ENCODE data around the gene GCNT1. TPM values are rescaled to one million over a fixed set of nuclear protein-coding genes. Genes with fewer than 3 reads are reported as not detected.
"Not testable (repeated sequence)": the region's sequence is repeated elsewhere in the genome, so short reads cannot be mapped to it uniquely, and the experiment has no call there.

The GCNT1 gene
- total RNA-seq, 2 donors from 2014 or later, result 8.1 to 8.4 TPM

DNA sequence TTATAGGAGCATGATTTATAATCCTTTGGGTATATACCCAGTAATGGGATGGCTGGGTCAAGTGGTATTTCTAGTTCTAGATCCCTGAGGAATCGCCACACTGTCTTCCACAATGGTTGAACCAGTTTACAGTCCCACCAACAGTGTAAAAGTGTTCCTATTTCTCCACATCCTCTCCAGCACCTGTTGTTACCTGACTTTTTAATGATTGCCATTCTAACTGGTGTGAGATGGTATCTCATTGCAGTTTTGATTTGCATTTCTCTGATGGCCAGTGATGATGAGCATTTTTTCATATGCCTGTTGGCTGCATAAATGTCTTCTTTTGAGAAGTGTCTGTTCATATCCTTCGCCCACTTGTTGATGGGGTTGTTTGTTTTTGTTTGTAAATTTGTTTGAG is 20.4 kb downstream of the GCNT1 start:
- H3K27ac Mint-ChIP-seq; ATAC-seq; DNase-seq (ENCODE audit: low spot score); H3K9me3 Mint-ChIP-seq; H3K27me3 Mint-ChIP-seq; H3K4me3 Mint-ChIP-seq; H3K36me3 Mint-ChIP-seq: not testable (repeated sequence)
- H3K4me1 Mint-ChIP-seq (ENCODE audit: low read depth in 2 of 2), result peaks cover 7 to 11% of the 10 kb centered on the region in 2 donors

- H3K27ac Mint-ChIP-seq, result peak overlapping the region in 1 of 2 donors; percentile 16
- H3K4me3 Mint-ChIP-seq, result no peak overlapping the region
- DNase-seq (ENCODE audit: low spot score) (no peak), ATAC-seq (no peak)
- peaks cover 23 to 30% of the 10 kb centered on the region in 2 donors for H3K4me1 Mint-ChIP-seq (ENCODE audit: low read depth in 2 of 2)
- no peaks in the 10 kb centered on the region for H3K9me3 Mint-ChIP-seq
- H3K36me3 Mint-ChIP-seq, result no peaks in the 10 kb centered on the region
- H3K27me3 Mint-ChIP-seq, result no peaks in the 10 kb centered on the region
Measured at GRCh38 chr9:76486151-76486550, 27.2 kb downstream of the GCNT1 start.

- Mint-ChIP-seq H3K4me3 (no peak overlapping the region), H3K36me3 (no peaks in the 10 kb centered on the region)
- no peak for ATAC-seq
Measured at GRCh38 chr9:76490249-76490990, 31.4 kb downstream of the GCNT1 start.

DNA sequence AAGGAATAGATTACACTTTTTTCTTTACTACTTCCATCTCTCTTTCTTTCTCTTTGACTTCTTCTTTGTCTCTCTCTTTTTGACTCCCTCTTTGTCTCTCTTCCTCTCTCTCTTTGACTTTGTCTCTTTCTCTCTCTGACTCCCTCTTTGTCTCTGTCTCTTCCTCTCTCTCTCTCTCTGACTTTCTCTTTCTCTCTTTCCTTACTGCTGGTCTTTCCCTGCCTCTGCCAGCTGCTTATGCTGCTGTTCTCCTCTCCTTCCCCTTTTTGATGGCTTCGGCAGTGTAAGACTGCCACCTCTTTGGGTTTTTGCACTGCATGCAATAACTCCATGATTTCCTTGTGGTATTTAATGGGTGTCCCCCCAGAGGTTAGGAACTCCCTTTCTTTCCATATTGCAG is 32.1 kb downstream of the GCNT1 start:
- not testable (repeated sequence) for H3K36me3 Mint-ChIP-seq; H3K4me3 Mint-ChIP-seq; H3K9me3 Mint-ChIP-seq; DNase-seq (ENCODE audit: low spot score); H3K27me3 Mint-ChIP-seq; ATAC-seq
- Mint-ChIP-seq H3K27ac (peak overlapping the region in 1 of 2 donors; percentile 12), H3K4me1 (ENCODE audit: low read depth in 2 of 2) (peaks cover 30 to 33% of the 10 kb centered on the region in 2 donors)

More at GRCh38 chr9:76490249-76490990, 31.4 kb downstream of the GCNT1 start:
- Mint-ChIP-seq H3K27me3 (no peaks in the 10 kb centered on the region), H3K9me3 (no peaks in the 10 kb centered on the region), H3K27ac (peak overlapping the region in 1 of 2 donors; percentile 12), H3K4me1 (ENCODE audit: low read depth in 2 of 2) (peaks cover 30 to 33% of the 10 kb centered on the region in 2 donors)
- DNase-seq (ENCODE audit: low spot score), result no peak

DNA sequence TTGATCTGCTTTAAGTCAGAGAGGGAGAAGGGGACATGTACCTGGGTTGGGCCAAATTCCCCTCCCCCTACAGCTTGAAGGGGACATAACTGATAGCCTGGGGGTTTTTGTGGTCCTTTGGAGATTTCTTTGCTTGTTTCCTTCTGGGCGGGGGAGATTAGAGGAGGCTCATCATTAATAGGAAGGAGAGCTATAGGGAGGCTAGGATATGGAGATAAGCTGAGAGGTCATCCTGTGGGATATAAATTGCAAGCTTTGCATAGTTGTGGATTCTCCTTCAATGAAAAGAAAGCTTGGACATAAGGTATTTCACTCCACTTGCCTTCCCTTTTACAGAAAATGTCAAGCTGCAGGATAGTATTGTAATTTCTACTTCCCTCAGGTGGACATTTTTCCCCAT is 34.5 kb downstream of the GCNT1 start:
- H3K4me3 Mint-ChIP-seq; H3K27ac Mint-ChIP-seq; ATAC-seq; DNase-seq (ENCODE audit: low spot score); H3K9me3 Mint-ChIP-seq; H3K36me3 Mint-ChIP-seq; H3K27me3 Mint-ChIP-seq: not testable (repeated sequence)
- H3K4me1 Mint-ChIP-seq (ENCODE audit: low read depth in 2 of 2), result peaks cover 13 to 20% of the 10 kb centered on the region in 2 donors

DNA sequence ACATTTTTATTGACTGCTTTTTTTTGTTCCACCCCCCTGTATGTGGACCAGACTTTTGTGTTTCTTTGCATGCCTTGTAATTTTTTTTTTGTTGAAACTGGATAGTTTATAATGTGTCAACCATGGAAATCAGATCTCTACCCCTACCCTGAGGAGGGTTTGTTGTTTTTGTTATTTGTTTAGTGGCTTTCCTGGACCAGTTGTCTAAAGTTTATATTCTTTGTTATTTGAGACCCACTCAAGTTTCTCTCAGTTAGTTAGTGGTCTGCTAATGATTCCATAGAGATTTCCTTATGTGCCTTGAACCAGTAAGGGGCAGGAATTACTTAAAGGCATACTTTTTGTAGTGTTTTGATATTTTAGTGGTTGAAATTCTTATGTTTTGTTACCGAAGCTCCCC is 41.1 kb downstream of the GCNT1 start:
- Mint-ChIP-seq H3K9me3 (no peaks in the 10 kb centered on the region), H3K27ac (no peak overlapping the region), H3K36me3 (peaks cover 14% of the 10 kb centered on the region), H3K4me3 (no peak overlapping the region), H3K4me1 (ENCODE audit: low read depth in 2 of 2) (peaks cover 13 to 26% of the 10 kb centered on the region in 2 donors), H3K27me3 (no peaks in the 10 kb centered on the region)
- ATAC-seq (no peak), DNase-seq (ENCODE audit: low spot score) (no peak)

DNA sequence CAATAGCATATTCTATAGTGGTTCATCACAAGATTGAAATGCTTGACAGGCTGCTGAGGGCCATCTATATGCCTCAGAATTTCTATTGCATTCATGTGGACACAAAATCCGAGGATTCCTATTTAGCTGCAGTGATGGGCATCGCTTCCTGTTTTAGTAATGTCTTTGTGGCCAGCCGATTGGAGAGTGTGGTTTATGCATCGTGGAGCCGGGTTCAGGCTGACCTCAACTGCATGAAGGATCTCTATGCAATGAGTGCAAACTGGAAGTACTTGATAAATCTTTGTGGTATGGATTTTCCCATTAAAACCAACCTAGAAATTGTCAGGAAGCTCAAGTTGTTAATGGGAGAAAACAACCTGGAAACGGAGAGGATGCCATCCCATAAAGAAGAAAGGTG is 43.8 kb downstream of the GCNT1 start:
- ATAC-seq (no peak), DNase-seq (ENCODE audit: low spot score) (no peak)
- no peak overlapping the region for H3K4me3 Mint-ChIP-seq
- peaks cover 14% of the 10 kb centered on the region for H3K36me3 Mint-ChIP-seq
- no peaks in the 10 kb centered on the region for H3K9me3 Mint-ChIP-seq
- H3K27ac Mint-ChIP-seq, result no peak overlapping the region
- H3K27me3 Mint-ChIP-seq, result no peaks in the 10 kb centered on the region
- peaks cover 13 to 26% of the 10 kb centered on the region in 2 donors for H3K4me1 Mint-ChIP-seq (ENCODE audit: low read depth in 2 of 2)

DNA sequence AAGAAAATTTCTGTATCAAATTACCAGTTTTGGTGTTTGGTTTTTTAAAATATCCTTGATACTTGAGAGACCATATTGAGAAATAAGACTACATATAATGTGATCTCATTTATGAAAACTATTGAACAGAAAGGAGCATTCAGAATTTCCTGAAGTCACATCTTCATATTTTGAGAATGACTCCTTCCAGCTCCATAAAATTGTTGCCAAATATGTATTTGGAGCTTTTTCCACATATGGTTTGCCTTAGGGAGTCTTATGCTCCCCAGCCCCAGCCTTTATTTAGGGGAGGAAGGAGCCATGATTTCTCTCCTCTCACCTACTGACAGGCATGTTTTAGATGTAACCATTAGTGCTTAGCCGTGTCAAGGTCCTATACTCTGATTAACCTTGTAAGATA is 51.1 kb downstream of the GCNT1 start:
- ATAC-seq, result no peak
- H3K27ac Mint-ChIP-seq, result no peak overlapping the region

GRCh38 chr9:76510446-76510845 is 51.5 kb downstream of the GCNT1 start:
- no peaks in the 10 kb centered on the region for H3K36me3 Mint-ChIP-seq
- no peaks in the 10 kb centered on the region for H3K9me3 Mint-ChIP-seq
- H3K27ac Mint-ChIP-seq, result no peak overlapping the region
- no peak overlapping the region for H3K4me3 Mint-ChIP-seq
- DNase-seq (ENCODE audit: low spot score), result no peak
- ATAC-seq, result no peak
- peaks cover 0 to 2% of the 10 kb centered on the region in 2 donors for H3K4me1 Mint-ChIP-seq (ENCODE audit: low read depth in 2 of 2)
- H3K27me3 Mint-ChIP-seq, result no peaks in the 10 kb centered on the region

More for the DNA sequence above, 51.1 kb downstream of the GCNT1 start:
- no peaks in the 10 kb centered on the region for H3K9me3 Mint-ChIP-seq
- DNase-seq (ENCODE audit: low spot score), result no peak
- no peaks in the 10 kb centered on the region for H3K36me3 Mint-ChIP-seq
- H3K4me1 Mint-ChIP-seq (ENCODE audit: low read depth in 2 of 2), result peaks cover 0 to 2% of the 10 kb centered on the region in 2 donors
- no peaks in the 10 kb centered on the region for H3K27me3 Mint-ChIP-seq
- no peak overlapping the region for H3K4me3 Mint-ChIP-seq

- Mint-ChIP-seq H3K9me3 (no peaks in the 10 kb centered on the region), H3K27me3 (no peaks in the 10 kb centered on the region), H3K27ac (no peak overlapping the region), H3K36me3 (peaks cover 5% of the 10 kb centered on the region), H3K4me3 (no peak overlapping the region), H3K4me1 (ENCODE audit: low read depth in 2 of 2) (peaks cover 5% of the 10 kb centered on the region in 2 donors)
- ATAC-seq (no peak), DNase-seq (ENCODE audit: low spot score) (no peak)
Measured at GRCh38 chr9:76512826-76513225, 53.8 kb downstream of the GCNT1 start.

DNA sequence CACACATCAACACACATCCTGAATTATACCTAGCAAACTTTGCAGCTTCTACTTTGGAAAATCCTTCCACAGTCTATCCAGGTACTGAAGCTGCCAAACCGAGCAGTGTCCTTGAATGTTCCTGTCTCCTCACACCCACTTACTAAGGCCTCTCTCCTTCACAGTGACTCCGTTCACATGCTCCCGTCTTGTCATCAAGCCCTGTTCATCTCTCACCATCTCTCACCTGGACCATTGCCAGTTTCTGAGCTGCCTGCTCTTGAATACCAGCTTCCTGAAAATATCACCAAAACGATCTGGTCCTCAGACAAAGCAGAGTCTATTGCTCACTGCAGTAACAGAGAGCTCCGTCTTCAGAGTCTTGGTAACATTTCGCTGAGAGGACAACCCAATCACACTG is 57.4 kb downstream of the GCNT1 start:
- Mint-ChIP-seq H3K4me1 (ENCODE audit: low read depth in 2 of 2) (peaks cover 5% of the 10 kb centered on the region in 2 donors), H3K9me3 (no peaks in the 10 kb centered on the region), H3K27me3 (no peaks in the 10 kb centered on the region), H3K27ac (no peak overlapping the region), H3K36me3 (peaks cover 9% of the 10 kb centered on the region), H3K4me3 (no peak overlapping the region)
- ATAC-seq (no peak), DNase-seq (ENCODE audit: low spot score) (no peak)

GRCh38 chr9:76516871-76517270 is 57.9 kb downstream of the GCNT1 start:
- H3K36me3 Mint-ChIP-seq, result peaks cover 10% of the 10 kb centered on the region
- no peak overlapping the region for H3K27ac Mint-ChIP-seq
- H3K27me3 Mint-ChIP-seq, result no peaks in the 10 kb centered on the region
- H3K9me3 Mint-ChIP-seq, result no peaks in the 10 kb centered on the region
- H3K4me3 Mint-ChIP-seq, result no peak overlapping the region
- DNase-seq (ENCODE audit: low spot score), result no peak
- H3K4me1 Mint-ChIP-seq (ENCODE audit: low read depth in 2 of 2), result peaks cover 5% of the 10 kb centered on the region in 2 donors
- no peak for ATAC-seq

GRCh38 chr9:76519075-76519835 is 60.3 kb downstream of the GCNT1 start:
- no peak for ATAC-seq
- DNase-seq (ENCODE audit: low spot score), result no peak
- Mint-ChIP-seq H3K4me3 (no peak overlapping the region), H3K27me3 (no peaks in the 10 kb centered on the region), H3K27ac (no peak overlapping the region), H3K36me3 (peaks cover 10% of the 10 kb centered on the region), H3K4me1 (ENCODE audit: low read depth in 2 of 2) (peaks cover 3 to 5% of the 10 kb centered on the region in 2 donors), H3K9me3 (no peaks in the 10 kb centered on the region)

DNA sequence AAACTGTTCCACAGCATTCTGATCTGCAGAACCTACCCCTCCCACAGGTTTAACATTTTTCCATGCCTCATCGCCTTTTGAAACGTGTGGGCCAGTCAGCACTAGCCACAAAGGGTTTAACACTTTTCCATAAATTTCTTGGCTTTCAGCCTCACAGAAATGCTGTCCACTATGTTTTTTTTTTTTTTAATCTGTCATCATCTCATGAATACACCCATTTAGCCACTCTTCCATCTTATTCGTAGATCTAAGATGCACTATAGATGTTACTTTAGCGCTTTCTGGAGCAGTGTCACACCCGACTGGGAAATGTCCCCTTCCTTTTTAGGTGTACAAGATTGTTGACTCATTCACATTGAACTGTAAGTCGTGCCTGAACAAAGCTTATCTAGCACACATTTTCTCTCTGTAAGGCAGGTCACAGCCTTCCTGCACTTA is 62.3 kb downstream of the GCNT1 start:
- H3K36me3 Mint-ChIP-seq, result peaks cover 10% of the 10 kb centered on the region
- no peaks in the 10 kb centered on the region for H3K9me3 Mint-ChIP-seq
- H3K27me3 Mint-ChIP-seq, result no peaks in the 10 kb centered on the region
- peak overlapping the region in 1 of 2 donors; percentile 50 for H3K27ac Mint-ChIP-seq
- DNase-seq (ENCODE audit: low spot score), result no peak
- H3K4me3 Mint-ChIP-seq, result no peak overlapping the region
- H3K4me1 Mint-ChIP-seq (ENCODE audit: low read depth in 2 of 2), result peaks cover 4 to 8% of the 10 kb centered on the region in 2 donors
- ATAC-seq, result no peak

Data from natural killer cell treated with Interleukin-12 subunit alpha and Interleukin-12 subunit beta and Interleukin-15 and Interleukin-18, amount 100 ng/mL, for 72 hours (primary cell).